HG03442 (cell line): ENCODE data around the gene SLC6A13.
"Not testable (repeated sequence)": the region's sequence is repeated elsewhere in the genome, so short reads cannot be mapped to it uniquely, and the experiment has no call there.

Experiments used
- ATAC-seq: cut with Tn5 transposase; IDR thresholded peaks from one replicate; pipeline ENCODE4 v1.9.1; 2021; ENCODE audit warnings: mild to moderate bottlenecking, moderate library complexity; ENCODE audit not compliant: unreplicated experiment

The SLC6A13 gene

DNA sequence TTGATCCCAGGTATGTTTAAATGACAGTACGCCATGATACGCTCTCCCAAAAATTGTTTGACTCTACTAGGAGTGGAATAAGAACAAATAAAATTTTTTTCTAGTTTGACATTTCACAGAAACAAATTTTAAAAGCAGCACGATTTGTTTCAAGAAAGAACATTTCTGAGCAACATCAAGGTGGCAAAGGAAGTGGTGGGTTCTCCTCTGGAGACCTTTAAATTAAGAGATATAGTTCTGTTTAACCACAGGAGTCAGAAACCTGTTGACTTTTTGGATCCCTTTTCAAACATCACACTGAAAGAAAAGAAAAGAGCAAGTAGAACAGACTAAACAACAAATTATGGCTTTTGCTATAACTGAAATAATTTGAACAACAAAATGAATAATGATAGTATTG, 2.5 kb upstream of the SLC6A13 start:
- ATAC-seq = no peak

DNA sequence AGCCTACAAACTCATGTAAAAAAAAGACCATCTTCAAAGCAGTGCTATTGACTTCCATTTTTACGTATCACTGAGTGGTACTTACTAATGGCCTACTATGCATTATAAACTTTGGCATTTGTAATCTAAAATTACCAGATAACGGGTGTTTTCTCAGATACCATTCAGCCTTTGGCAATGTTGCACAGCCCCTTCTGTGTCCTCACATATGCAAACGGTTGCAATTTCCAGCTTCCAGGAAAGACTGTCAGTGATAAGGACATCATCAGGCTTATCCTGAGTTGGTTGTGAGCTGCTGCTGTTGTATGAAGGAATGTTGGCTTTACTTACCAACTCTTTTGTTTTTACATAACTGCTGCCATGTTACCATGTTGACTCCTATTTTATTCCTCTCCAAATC, 1.6 kb upstream of the SLC6A13 start:
- ATAC-seq = no peak

GRCh38 chr12:263574-263973, 938 bp upstream of the SLC6A13 start:
- ATAC-seq = no peak

- no peak for ATAC-seq
These were observed 523 bp downstream of the SLC6A13 start for GRCh38 chr12:262113-262512.

- no peak for ATAC-seq
These were observed 4.9 kb downstream of the SLC6A13 start for GRCh38 chr12:257521-258321.

- ATAC-seq = no peak
These were observed 5.7 kb downstream of the SLC6A13 start for GRCh38 chr12:256958-257357.

DNA sequence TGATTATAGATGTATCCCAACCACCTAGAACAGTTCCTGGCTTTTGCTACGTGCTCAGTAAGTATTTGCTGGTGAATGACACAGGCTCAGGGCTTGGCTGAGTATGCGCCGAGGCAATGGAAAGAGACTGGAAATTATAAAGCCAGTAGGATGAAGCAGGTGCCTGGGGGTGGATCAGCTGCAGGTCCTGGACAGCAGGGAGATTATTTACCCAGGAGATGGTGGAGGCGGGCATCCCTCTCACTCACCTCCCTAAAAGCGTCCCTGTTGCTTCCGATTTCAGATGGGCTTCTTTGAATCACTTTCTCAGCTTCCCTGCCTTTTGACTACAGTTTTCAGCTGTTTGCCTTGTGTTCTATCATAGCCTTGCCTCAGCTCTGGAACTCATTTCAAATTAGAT, 6.4 kb downstream of the SLC6A13 start:
- ATAC-seq = no peak

DNA sequence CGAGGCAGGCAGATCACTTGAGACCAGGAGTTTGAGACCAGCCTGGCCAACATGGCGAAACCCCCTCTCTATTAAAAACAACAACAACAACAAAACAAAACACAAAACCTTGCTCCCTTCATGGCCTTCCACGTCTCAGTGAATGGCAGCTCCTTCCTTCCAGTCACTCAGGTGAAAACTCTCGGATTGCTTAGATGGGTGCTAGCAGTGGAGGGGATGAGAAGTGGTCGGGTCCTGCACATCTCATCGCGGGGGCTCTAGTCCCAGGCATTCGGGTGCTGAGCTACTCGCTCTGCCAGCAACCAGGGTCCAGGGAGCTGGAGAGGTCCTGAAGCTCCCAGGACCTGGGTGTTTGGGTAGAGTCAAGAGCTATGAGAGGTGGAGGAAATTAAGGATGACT, 7.7 kb downstream of the SLC6A13 start:
- no peak for ATAC-seq

- no peak for ATAC-seq
These were observed 8.6 kb downstream of the SLC6A13 start for GRCh38 chr12:254039-254438.

GRCh38 chr12:253116-253831, 9.4 kb downstream of the SLC6A13 start:
- no peak for ATAC-seq

DNA sequence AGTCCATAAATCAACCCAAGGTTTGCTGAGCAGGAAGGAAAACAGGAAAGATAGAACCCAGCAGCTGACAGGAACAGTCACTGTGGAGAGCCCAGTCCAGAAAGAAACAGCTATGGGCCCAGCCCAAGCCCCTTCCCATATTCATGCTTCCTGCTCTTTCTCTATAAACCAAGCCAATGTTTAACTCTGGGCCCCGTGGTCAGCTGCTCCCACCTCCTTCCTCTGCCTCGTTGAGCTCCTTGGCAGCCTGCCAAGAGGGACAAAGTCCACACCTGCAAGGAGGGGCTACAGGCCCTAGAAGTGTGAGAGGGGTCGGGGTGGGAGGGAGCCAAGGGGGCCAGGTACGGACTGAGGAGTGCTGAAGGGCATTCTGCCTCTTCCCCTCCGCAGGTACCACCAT, 10.0 kb downstream of the SLC6A13 start:
- no peak for ATAC-seq

DNA sequence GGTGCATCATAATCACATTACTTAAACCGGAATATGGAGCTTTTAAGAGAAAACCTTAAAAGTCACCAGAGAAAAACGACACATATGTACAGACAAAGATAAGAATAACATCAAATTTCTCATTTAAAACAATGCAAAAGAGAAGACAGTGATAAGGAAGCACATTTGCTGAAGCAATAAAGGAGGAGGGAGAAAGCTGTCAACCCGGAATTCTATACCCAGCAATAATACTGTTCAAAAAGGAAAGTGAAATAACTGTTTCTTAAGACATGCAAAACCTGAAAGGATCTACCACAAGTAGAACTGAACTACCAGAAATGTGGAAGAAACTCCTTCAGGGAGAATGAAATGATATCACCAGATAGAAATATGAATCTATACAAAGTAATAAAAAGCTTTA, 15.4 kb downstream of the SLC6A13 start:
- ATAC-seq = no peak

GRCh38 chr12:243381-243780, 19.3 kb downstream of the SLC6A13 start:
- no peak for ATAC-seq

- ATAC-seq = no peak
These were observed 20.1 kb downstream of the SLC6A13 start for GRCh38 chr12:242496-242895.

DNA sequence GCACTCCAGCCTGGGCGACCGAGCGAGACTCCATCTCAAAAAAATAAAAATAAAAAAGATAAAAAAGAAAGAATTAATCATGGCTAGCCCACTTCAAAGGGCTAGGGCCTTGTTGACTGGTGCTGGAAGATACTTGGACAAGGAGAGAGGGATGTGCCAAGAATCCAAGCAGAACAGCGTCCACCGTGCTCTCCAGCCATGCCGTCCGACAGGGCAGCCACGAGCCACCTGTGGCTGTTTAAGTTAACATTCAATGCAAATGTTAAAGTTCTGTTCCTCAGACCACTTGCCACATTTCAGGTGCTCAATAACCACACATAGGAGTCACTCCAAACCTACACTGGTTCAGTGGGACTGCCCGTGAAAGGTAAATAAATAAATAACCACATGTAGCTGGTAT, 21.4 kb downstream of the SLC6A13 start:
- ATAC-seq = no peak

DNA sequence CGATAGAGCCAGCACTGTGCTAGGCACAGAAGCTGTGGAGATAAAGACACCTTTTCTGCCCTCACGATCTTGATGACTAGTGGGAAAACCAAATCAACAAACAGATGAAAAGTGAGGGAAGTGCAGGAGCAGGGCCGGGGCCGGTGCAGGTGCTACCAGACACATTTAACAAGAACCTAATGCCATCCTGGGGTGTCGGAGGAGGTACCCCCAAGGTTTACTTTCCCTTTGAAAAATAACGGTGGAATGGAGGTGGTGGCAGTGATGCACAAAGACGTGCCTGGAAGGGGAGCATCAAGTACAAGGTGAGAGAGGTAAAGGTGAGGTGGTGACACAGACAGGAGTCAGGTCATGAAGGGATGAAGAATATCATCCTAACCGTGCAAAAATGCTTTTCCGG, 22.1 kb downstream of the SLC6A13 start:
- ATAC-seq = no peak

DNA sequence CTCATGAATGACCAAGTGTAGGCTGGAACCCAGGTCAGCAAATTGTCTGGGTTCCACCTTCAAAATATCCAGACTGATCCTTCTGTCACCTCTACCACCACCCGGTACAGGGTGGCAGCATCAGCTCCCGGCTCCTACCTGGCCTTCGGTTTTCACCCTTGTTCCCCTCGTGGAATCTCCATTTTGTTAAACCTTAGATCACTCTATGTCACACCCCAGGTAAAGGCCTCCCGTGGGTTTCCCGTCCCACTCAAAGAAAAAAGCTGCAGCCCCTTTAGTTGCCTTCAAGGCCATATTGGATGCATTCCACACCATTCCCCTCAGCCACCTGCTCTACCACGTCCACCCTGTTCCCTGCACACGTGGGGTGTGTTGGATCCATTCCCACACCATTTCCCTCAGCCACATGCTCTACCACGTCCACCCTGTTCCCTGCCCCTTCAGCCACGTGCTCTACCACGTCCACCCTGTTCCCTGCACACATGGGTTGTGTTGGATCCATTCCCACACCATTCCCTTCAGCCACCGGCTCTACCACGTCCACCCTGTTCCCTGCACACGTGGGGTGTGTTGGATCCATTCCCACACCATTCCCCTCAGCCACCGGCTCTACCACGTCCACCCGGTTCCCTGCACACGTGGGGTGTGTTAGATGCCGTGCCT, 23.8 kb downstream of the SLC6A13 start:
- no peak for ATAC-seq

GRCh38 chr12:238116-238515, 24.5 kb downstream of the SLC6A13 start:
- no peak for ATAC-seq

- ATAC-seq = no peak
These were observed 25.4 kb downstream of the SLC6A13 start for GRCh38 chr12:237026-237815.

- ATAC-seq = no peak
These were observed 26.2 kb downstream of the SLC6A13 start for GRCh38 chr12:236445-236844.

GRCh38 chr12:235967-236366, 26.7 kb downstream of the SLC6A13 start:
- ATAC-seq = not testable (repeated sequence)
